ENCODE data around the gene EPRS1. TPM values are rescaled to one million over a fixed set of nuclear protein-coding genes. Genes with fewer than 3 reads are reported as not detected.

EPRS1 gene
- total RNA-seq (10 to 100 TPM; 50.8 to 72.2 (median 59.6) TPM), polyA plus RNA-seq (10 to 100 TPM; 34.6 to 42.8 (median 36.9) TPM)
- long read RNA-seq, donor 1, full-length matches to known transcripts = 4 of 4 reads
- long read RNA-seq, donor 1, partial matches to known transcripts = 0 of 4 reads
- long read RNA-seq, donor 1, other reads (novel, unspliced or antisense) = 0 of 4 reads
- long read RNA-seq, donor 2, full-length matches to known transcripts = 4 of 9 reads
- long read RNA-seq, donor 2, partial matches to known transcripts = 5 of 9 reads
- long read RNA-seq, donor 2, other reads (novel, unspliced or antisense) = 0 of 9 reads

DNA sequence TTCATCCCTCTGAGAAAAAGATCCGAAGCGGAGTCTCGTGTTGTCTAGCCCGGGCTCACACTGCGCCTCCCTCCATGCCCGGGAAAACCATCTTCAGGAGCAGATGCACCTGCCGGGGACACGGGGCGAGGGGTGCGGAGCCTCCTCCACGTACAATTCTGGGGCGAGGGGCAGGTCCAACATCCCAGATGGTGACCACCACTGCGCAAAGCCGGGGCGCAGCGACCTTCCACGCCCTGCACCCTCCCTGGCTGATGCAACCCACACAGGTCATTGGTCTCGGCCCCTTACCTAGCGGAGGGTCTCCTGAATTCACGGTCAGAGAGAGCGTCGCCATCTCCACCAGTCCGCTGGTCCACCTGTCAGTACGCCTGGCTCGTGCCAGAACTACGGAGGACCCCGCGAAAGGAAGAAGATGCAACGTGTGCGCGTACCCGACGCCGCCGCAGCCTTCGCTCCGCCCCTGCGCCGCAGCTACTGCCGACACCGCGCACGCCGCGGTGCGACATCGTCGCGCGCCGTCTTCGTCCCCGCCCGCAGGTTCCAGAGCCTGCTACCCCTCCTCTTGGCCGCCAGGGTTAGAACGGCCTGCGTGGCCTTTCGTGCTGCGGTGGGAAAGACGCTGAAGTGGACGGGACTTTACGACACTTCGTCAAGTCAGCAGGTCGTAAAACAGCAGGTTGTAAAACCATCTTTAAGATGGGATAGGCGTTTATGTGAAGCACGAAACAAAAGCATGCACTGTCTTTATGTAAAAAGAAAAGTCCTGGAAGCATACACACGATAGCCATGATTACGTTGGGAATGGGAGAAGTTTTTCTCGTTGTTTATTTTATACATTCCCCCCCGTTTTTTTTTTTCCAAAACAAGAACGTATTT is at the start of gene EPRS1:
Gene EPRS1, minus strand, starts transcription at position 454 of the 879 bp plus-strand sequence. Its CDS starts 117 bp downstream, at position 337.
- Histone ChIP-seq H3K36me3 (peaks cover 0 to 14% (median 0%) of the 10 kb centered on the region in 6 donors), H3K4me1 (peaks cover 13 to 45% (median 33%) of the 10 kb centered on the region in 6 donors), H3K27ac (peak within 1 kb of the TSS; percentile 78 to 93 (median 88)), H3K9me3 (no peaks in the 10 kb centered on the region), H3K4me3 (peak within 1 kb of the TSS; percentile 83 to 97 (median 92)), H3K27me3 (replicated peaks in 1 of 7) (no peaks in the 10 kb centered on the region)
- peak; percentile 99 for DNase-seq
- TF ChIP-seq POLR2A (IDR thresholded peaks at IDR 0.05) (peak in 1 of 3 donors; percentile 28), POLR2AphosphoS5 (IDR thresholded peaks at IDR 0.05) (peak; percentile 95 to 97 (median 97))
- TF ChIP-seq, protein P1, sequence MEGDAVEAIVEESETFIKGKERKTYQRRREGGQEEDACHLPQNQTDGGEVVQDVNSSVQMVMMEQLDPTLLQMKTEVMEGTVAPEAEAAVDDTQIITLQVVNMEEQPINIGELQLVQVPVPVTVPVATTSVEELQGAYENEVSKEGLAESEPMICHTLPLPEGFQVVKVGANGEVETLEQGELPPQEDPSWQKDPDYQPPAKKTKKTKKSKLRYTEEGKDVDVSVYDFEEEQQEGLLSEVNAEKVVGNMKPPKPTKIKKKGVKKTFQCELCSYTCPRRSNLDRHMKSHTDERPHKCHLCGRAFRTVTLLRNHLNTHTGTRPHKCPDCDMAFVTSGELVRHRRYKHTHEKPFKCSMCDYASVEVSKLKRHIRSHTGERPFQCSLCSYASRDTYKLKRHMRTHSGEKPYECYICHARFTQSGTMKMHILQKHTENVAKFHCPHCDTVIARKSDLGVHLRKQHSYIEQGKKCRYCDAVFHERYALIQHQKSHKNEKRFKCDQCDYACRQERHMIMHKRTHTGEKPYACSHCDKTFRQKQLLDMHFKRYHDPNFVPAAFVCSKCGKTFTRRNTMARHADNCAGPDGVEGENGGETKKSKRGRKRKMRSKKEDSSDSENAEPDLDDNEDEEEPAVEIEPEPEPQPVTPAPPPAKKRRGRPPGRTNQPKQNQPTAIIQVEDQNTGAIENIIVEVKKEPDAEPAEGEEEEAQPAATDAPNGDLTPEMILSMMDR (IDR thresholded peaks at IDR 0.05 in 8 of 11, conservative IDR thresholded peaks at IDR 0.05 in 3 of 11) = peak; percentile 93 to 99 (median 98)
- intact Hi-C loops (cut with DNase I; ENCODE audit: low total_unique reads) = loop anchor here (10.0 kb wide), 1 partner anchor 49 kb away; the partner anchor contains the start of gene IARS2
- 0 to 1% (median 0%) methylated on average over 61 to 71 of the region's 71 CpGs for WGBS, 5 donors

DNA sequence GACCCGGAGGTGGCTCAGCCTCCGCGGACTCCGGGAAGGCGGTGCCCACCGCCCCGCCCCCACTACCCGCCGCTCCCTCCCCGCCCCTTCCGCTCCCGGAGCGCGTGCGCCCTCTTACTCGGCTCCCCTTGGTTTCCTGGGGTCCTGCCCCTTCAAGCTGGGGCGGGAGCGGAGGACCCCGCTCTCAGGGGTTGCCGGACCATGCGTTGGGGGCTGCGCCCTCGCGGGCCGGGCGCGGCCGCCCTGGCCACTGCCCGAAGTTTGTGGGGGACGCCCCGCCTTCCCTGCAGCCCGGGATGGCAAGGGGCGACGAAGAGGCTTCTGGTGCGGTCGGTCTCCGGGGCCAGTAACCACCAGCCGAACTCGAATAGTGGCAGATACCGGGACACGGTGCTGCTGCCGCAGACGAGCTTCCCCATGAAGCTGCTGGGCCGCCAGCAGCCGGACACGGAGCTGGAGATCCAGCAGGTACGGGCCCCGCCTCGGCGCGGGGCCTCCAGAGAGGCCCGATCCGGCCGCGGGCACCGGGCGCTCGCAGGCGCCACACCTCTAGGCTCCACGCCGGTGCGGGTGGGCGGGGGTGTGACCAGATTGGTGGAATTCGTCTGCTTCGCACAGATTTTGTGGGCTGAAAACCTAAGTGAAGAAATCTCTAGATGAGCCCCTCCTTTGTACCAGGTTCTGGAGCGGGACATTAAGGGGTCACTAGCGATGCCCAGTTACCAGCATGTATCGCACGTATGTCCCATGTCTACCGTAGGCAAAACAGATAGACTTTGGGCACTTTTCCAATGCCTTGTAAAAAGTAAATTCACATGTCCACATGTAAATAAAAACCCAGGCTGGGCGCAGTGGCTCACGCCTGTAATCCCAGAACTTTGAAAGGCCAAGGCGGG is 48.0 kb upstream of the EPRS1 start, which contains the start of gene IARS2:
Gene IARS2, plus strand, starts transcription at position 117 of the 896 bp plus-strand sequence. Its CDS starts 85 bp downstream, at position 202.
- no peaks in the 10 kb centered on the region for H3K27me3 ChIP-seq (replicated peaks in 1 of 7)
- H3K9me3 ChIP-seq = no peaks in the 10 kb centered on the region
- peaks cover 10 to 55% (median 29%) of the 10 kb centered on the region in 6 donors for H3K4me1 ChIP-seq
- H3K27ac ChIP-seq = peak within 1 kb of the TSS; percentile 74 to 93 (median 88)
- TF ChIP-seq POLR2AphosphoS5 (IDR thresholded peaks at IDR 0.05) = peak; percentile 84 to 87 (median 87)
- TF ChIP-seq, protein P1 (IDR thresholded peaks at IDR 0.05 in 8 of 11, conservative IDR thresholded peaks at IDR 0.05 in 3 of 11) = peak in 1 of 11 experiments; percentile 21
- peak in 1 of 3 donors; percentile 63 for TF ChIP-seq POLR2A (IDR thresholded peaks at IDR 0.05)
- DNase-seq = peak; percentile 97
- intact Hi-C loops (cut with DNase I; ENCODE audit: low total_unique reads) = loop anchor here (10.0 kb wide), 1 partner anchor 49 kb away; the partner anchor contains the start of gene EPRS1
- peaks cover 0 to 34% (median 15%) of the 10 kb centered on the region in 6 donors for H3K36me3 ChIP-seq
- H3K4me3 ChIP-seq = peak within 1 kb of the TSS; percentile 82 to 100 (median 98)
- WGBS, 5 donors = 2 to 9% (median 4%) methylated on average over 21 to 73 of the region's 73 CpGs

DNA sequence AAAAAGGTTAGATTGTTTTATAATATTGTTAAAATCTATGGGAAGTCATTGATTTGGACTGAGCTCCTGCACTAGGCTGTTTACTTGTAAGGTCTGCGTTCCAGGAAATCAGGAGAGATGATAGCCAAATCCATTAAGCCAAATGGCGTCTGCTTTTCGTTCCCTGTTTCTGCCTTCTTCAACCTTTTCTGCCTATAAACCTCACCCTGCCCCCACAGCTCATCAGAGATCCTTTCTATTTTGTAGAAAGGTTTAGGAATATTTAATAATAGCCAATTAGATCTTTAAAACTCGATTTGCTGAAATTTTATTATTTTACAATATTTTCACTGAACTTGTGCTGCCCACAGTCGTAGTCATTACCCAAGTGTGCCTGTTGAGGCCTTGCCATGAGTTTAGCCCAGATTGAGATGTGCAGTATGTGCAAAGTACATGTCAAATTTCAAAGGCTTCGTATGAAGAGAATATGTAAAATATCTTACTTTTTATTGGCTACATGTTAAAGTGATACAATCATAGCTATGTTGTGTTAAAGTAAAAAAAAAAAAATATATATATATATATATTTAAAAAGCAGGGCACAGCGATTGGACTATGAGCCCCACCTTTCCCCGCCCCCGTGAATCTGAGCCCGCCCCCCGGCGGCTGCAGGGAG is 47.2 kb upstream of the EPRS1 start:
- intact Hi-C loops (cut with DNase I; ENCODE audit: low total_unique reads) = loop anchor here (10.0 kb wide), 1 partner anchor 49 kb away; the partner anchor contains the start of gene EPRS1
- Histone ChIP-seq H3K4me1 (peaks cover 10 to 63% (median 37%) of the 10 kb centered on the region in 6 donors), H3K9me3 (no peaks in the 10 kb centered on the region), H3K27me3 (replicated peaks in 1 of 7) (no peaks in the 10 kb centered on the region), H3K36me3 (peaks cover 0 to 26% (median 12%) of the 10 kb centered on the region in 6 donors), H3K4me3 (peak overlapping the region; percentile 82 to 100 (median 98)), H3K27ac (peak overlapping the region in 7 of 8 donors; percentile 36 to 93 (median 89))
- DNase-seq = no peak
- no peak for TF ChIP-seq POLR2A (IDR thresholded peaks at IDR 0.05)
- WGBS, 5 donors = 28 to 33% (median 32%) methylated on average over 12 of the region's 12 CpGs

Data from spleen (tissue), 13 donors.